NB4 (cell line): ENCODE data around the gene FAM170B.

Experiments
- DNase-seq: peaks from one replicate; pipeline ENCODE4 v3.0.0; 2010; ENCODE audit warnings: low read depth
- H3K4me3 ChIP-seq: one replicate; pipeline ENCODE4 v1.5.1; 2011; ENCODE audit warnings: mild to moderate bottlenecking, low read depth, low read length, moderate library complexity
- CTCF ChIP-seq: IDR thresholded peaks from one replicate; pipeline ENCODE4 v1.5.1; 2012; ENCODE audit warnings: low read depth, low read length
- MAX ChIP-seq: IDR thresholded peaks from 2 replicates; pipeline ENCODE4 v1.6.1; 2011; ENCODE audit warnings: low read depth, low read length
- MYC ChIP-seq: IDR thresholded peaks from 2 replicates; pipeline ENCODE4 v1.6.1; 2011; ENCODE audit warnings: low read depth, low read length
- POLR2A ChIP-seq: IDR thresholded peaks from 2 replicates; pipeline ENCODE4 v1.6.1; 2011; ENCODE audit warnings: mild to moderate bottlenecking; ENCODE audit not compliant: insufficient read length; ENCODE audit errors: extremely low read depth

Gene FAM170B

GRCh38 chr10:49166484-49167400, 32.9 kb upstream of the FAM170B start:
- DNase-seq, result no peak
- H3K4me3 ChIP-seq, result no peak overlapping the region
- TF ChIP-seq MAX (no peak), MYC (no peak), CTCF (no peak), POLR2A (no peak)

GRCh38 chr10:49165821-49166483, 32.1 kb upstream of the FAM170B start:
- TF ChIP-seq MAX, result no peak
- no peak for TF ChIP-seq MYC
- TF ChIP-seq CTCF, result no peak
- no peak for TF ChIP-seq POLR2A
- no peak overlapping the region for H3K4me3 ChIP-seq
- DNase-seq, result no peak

- no peak overlapping the region for H3K4me3 ChIP-seq
- no peak for DNase-seq
- no peak for TF ChIP-seq MAX
- no peak for TF ChIP-seq CTCF
Measured at GRCh38 chr10:49165259-49165658, 31.4 kb upstream of the FAM170B start.

GRCh38 chr10:49164559-49165188, 30.9 kb upstream of the FAM170B start:
- TF ChIP-seq CTCF (peak; percentile 94), POLR2A (no peak), MAX (peak; percentile 46; the same call in 1 of the 2 replicates), MYC (peak; percentile 58; the same call in 1 of the 2 replicates)
- DNase-seq, result peak; percentile 68
- H3K4me3 ChIP-seq, result no peak overlapping the region

- no peak for TF ChIP-seq POLR2A
- TF ChIP-seq CTCF, result no peak
- TF ChIP-seq MAX, result no peak
- no peak for TF ChIP-seq MYC
- DNase-seq, result no peak
- H3K4me3 ChIP-seq, result no peak overlapping the region
Measured at GRCh38 chr10:49163741-49164140, 29.9 kb upstream of the FAM170B start.
